Activated CD4-positive, alpha-beta memory T cell treated with anti-CD3 and anti-CD28 coated beads for 36 hours (primary cell): ENCODE measurements around the gene KMT5C. TPM values are rescaled to one million over a fixed set of nuclear protein-coding genes. Genes with fewer than 3 reads are reported as not detected.
A peak's percentile ranks its signal among the peaks of the same experiment; 100 is the strongest.

Experiments
- CTCF ChIA-PET: fragments of 350-600 bp; sonication (Branson Sonifier 250); formaldehyde crosslinking; loops from one replicate; lab custom pipeline; 2021; ENCODE audit warnings: antibody characterized with exemption, inconsistent platforms; lab: Charles Lee
- POLR2A ChIA-PET: fragments of 350-600 bp; sonication (Branson Sonifier 250); formaldehyde crosslinking; loops from one replicate; lab custom pipeline; 2021; ENCODE audit warnings: antibody characterized with exemption; lab: Charles Lee
- DNase-seq: peaks from one replicate; pipeline ENCODE4 v3.0.0-alpha.2; 2020
- H3K27ac Mint-ChIP-seq: one replicate; pipeline ENCODE4 v1.8.0; 2021; ENCODE audit warnings: mixed read lengths
- H3K27me3 Mint-ChIP-seq: one replicate; pipeline ENCODE4 v1.8.0; 2021; ENCODE audit warnings: mixed read lengths
- H3K36me3 Mint-ChIP-seq: one replicate; pipeline ENCODE4 v1.8.0; 2021; ENCODE audit warnings: mixed read lengths
- H3K4me1 Mint-ChIP-seq: one replicate; pipeline ENCODE4 v1.8.0; 2021; ENCODE audit warnings: low read depth, mixed read lengths
- H3K4me3 Mint-ChIP-seq: one replicate; pipeline ENCODE4 v1.8.0; 2021; ENCODE audit warnings: mild to moderate bottlenecking, mixed read lengths
- H3K9me3 Mint-ChIP-seq: one replicate; pipeline ENCODE4 v1.8.0; 2021; ENCODE audit warnings: mixed read lengths
- intact Hi-C: fragments of 100-400 bp; cut with micrococcal nuclease; formaldehyde crosslinking; loops from one replicate; pipeline ENCODE4 v1.15.1; 2023
- total RNA-seq, 2 experiments: library from RNA; stranded (reverse); gene quantifications; one replicate each; pipeline ENCODE4 v1.2.3, GENCODE V29; 2021

KMT5C gene
- total RNA-seq, 2 experiments from 2014 or later: 34.2 to 35.2 TPM

DNA sequence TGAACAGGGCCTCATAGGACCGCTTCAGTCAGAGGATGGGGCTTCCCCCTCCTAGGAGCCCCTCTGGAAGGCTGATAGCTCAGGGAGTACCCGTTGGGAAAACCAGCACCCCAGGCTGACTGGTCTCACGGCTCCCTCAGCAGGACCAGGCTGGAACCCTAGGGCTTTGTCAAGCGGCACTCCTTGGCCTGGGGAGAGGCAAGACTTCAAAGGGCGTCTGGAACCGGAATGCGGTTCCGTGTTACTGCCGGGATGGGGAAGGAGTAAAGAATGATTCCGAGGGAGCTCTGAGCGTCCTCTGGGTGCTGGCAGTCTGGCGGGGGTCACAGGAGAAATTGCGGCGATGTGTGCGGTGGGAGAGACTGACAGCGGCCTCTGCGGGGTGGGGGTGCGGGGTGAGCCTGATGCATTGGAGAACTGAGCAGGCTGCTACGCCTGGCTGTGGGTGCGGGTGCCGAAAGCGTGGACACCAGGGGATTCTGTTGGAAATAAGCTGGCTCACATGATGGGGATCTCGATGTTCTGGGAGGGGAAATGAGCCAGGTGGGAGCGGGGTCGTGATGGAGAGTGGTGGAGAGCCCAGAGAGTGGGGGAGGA, 13.0 kb downstream of the KMT5C start:
- no peak for DNase-seq
- ChIA-PET POLR2A (no interaction called here), CTCF (interaction anchor here (0.8 to 1.5 kb wide), 3 partner anchors 13 to 212 kb away, joined by 3 to 5 read pairs (median 5); partner anchors contain the start of gene KMT5C)
- intact Hi-C loops: no loop called here
- Mint-ChIP-seq H3K27ac (no peak overlapping the region), H3K36me3 (no peaks in the 10 kb centered on the region), H3K4me3 (peak overlapping the region; percentile 16), H3K27me3 (peaks cover 45% of the 10 kb centered on the region), H3K9me3 (no peaks in the 10 kb centered on the region), H3K4me1 (peaks cover 13% of the 10 kb centered on the region)

DNA sequence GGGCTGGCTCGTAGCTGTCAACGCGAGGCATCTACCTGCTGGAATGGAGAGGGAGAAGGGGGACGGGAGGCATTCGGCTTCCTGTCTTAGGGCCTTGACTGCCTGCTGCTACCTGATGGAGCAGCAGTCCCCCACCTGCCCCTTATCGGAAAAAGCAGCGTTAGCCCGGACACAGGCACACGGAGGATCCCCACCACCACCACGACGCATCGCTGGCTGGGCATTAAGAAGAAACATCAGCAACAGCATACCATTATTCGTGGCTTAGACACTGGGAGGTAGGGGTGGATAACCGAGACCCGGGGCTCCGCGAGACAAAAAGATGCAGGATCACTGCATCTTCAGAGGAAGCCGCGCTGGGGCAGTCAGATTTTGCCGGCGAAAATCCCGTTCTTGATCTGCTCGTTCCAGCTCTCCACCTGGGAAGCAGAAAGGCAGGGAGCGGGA, 13.7 kb downstream of the KMT5C start:
- Mint-ChIP-seq H3K27me3 (peaks cover 45% of the 10 kb centered on the region), H3K36me3 (no peaks in the 10 kb centered on the region), H3K4me1 (peaks cover 13% of the 10 kb centered on the region), H3K9me3 (no peaks in the 10 kb centered on the region), H3K27ac (no peak overlapping the region), H3K4me3 (peak overlapping the region; percentile 70)
- intact Hi-C loops: no loop called here
- POLR2A ChIA-PET: interaction anchor here (1.1 kb wide), 1 partner anchor 14 kb away, joined by 3 read pairs; the partner anchor contains the start of gene KMT5C
- no peak for DNase-seq
- CTCF ChIA-PET: no interaction called here

DNA sequence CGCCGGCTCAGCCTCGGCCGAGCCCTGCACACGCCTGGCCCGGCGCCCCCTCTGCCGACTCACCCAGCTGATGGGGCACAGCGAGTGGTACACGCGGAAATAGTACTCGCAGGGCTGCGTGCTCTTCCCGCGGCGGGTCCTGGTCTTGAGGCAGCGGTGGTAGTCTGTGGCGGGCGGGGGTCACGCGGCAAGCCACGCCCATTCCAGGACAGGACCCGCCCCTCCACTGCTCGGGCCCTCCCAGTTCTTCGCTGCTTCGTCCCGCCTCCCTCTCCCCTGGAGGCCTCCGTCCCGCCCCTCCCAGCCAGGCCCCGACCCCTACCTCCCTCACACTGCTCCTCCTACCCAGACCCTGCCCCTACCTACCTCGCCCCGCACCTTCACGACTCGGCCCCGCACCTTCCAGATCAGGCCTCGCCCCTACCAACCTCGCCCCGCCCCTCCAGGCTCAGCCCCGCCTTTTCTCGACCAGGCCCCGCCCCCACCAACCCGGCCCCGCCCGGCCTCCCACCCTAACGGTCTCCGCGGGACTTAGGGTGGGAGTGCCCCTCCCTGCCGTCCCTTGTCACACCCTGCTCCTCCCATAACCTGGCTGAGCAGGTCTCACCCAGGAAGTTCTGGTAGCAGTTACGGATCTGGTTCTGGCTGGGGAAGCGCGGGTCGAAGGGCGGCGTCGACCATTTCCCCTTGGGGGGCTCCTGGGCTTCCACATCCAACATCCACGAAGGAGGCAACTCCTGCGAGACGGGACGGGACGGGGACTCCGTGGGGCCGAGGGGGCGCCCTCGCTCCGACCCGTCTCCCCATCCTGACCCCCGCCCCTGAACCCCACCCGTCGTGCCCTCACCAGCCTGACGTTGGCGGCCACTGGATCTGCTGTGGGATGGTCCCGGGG, 14.4 kb downstream of the KMT5C start:
- H3K9me3 Mint-ChIP-seq: no peaks in the 10 kb centered on the region
- H3K27ac Mint-ChIP-seq: no peak overlapping the region
- peak overlapping the region; percentile 70 for H3K4me3 Mint-ChIP-seq
- H3K36me3 Mint-ChIP-seq: no peaks in the 10 kb centered on the region
- peaks cover 45% of the 10 kb centered on the region for H3K27me3 Mint-ChIP-seq
- peak; percentile 75 for DNase-seq
- POLR2A ChIA-PET: interaction anchor here (1.1 kb wide), 1 partner anchor 14 kb away, joined by 3 read pairs; the partner anchor contains the start of gene KMT5C
- H3K4me1 Mint-ChIP-seq: peaks cover 13% of the 10 kb centered on the region
- CTCF ChIA-PET: no interaction called here
- intact Hi-C loops: no loop called here

DNA sequence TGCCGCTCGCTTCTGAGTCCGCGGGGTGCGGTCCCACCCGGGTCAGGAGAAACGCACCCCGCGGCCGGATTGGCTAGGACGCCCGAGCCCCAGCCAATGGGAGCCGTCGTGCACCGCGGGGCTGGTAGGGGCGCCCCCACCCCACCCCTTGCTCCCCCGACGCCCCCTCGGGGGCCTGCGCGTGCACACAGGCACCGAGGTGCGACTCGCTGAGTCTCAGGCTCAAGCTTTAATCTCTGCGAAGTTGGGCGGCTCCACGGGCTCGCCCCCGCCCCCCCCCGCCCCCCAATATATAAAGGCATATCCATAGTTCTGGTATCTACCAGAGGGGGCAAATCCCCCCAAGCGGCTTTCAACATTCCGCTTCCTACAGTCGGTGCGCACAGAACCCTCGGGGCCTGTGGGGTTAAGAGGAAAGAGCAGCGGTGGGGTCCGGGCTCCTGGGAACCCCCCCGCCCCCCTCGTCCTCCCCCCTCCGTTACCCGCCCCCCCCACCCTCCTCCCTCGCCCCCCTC, 15.1 kb downstream of the KMT5C start, which contains the start of gene COX6B2:
TSS of gene COX6B2 (minus strand) at position 22 of the 515 bp plus-strand sequence. CDS start 198 bp downstream, outside the sequence.
- intact Hi-C loops: no loop called here
- ChIA-PET CTCF (no interaction called here), POLR2A (no interaction called here)
- no peak within 1 kb of the TSS for H3K27ac Mint-ChIP-seq
- no peak for DNase-seq
- H3K36me3 Mint-ChIP-seq: no peaks in the 10 kb centered on the region
- H3K9me3 Mint-ChIP-seq: no peaks in the 10 kb centered on the region
- H3K4me3 Mint-ChIP-seq: peak within 1 kb of the TSS; percentile 70
- peaks cover 13% of the 10 kb centered on the region for H3K4me1 Mint-ChIP-seq
- H3K27me3 Mint-ChIP-seq: peaks cover 45% of the 10 kb centered on the region

DNA sequence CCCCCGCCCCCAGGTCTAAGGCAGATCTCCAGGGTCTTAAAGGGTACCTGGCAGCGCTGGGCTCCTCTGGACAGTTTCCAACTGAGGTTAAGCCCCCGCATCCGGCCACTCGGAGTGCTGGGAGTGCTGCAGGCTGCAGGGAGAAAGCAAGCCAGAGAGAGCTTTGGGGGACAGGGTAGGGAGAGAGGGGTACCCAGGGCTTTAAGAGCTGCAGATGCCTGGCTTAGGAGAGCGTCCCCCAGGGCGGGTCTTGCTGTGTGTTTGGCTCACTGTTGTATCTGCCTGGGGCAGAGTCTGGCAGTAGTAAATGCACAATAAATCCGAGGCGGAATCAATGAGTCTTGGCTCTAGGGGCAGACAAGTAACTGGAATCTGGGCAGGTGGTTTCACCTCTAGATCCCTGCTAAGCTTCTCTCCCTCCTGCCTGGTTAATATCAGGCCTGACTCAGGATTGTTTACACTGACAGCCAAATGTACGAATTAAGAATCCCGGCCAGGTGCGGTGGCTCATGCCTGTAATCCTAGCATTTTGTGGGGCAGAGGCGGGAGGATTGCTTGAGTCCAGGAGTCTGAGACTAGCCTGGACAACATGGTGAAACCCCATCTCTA, 15.6 kb downstream of the KMT5C start:
- no peak for DNase-seq
- POLR2A ChIA-PET: no interaction called here
- peaks cover 45% of the 10 kb centered on the region for H3K27me3 Mint-ChIP-seq
- peaks cover 13% of the 10 kb centered on the region for H3K4me1 Mint-ChIP-seq
- intact Hi-C loops: no loop called here
- no peak overlapping the region for H3K4me3 Mint-ChIP-seq
- H3K9me3 Mint-ChIP-seq: no peaks in the 10 kb centered on the region
- no peak overlapping the region for H3K27ac Mint-ChIP-seq
- CTCF ChIA-PET: no interaction called here
- no peaks in the 10 kb centered on the region for H3K36me3 Mint-ChIP-seq

DNA sequence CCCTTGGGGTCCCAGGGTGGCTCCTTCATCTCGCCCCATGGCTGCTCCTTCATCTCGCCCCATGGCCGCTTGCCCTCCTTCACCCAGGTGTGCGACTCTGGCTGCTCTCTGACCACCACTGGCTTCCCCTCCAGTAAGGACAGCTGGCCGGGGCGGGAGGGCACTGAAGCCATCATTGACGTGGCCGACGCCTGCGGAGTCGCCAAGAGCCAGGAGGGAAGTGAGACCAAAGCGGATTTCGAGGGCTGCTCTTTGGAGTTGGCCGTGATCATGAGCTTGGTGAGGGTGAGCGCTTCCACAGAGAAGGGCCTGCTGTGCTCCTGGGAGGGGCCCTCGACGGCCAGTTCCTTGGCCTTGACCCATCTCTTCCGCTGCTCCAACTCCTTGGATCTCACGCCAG, 18.8 kb downstream of the KMT5C start:
- POLR2A ChIA-PET: no interaction called here
- no peak for DNase-seq
- Mint-ChIP-seq H3K9me3 (no peaks in the 10 kb centered on the region), H3K4me3 (no peak overlapping the region), H3K36me3 (no peaks in the 10 kb centered on the region), H3K27me3 (peaks cover 19% of the 10 kb centered on the region), H3K4me1 (peaks cover 3% of the 10 kb centered on the region), H3K27ac (no peak overlapping the region)
- CTCF ChIA-PET: no interaction called here
- intact Hi-C loops: no loop called here

DNA sequence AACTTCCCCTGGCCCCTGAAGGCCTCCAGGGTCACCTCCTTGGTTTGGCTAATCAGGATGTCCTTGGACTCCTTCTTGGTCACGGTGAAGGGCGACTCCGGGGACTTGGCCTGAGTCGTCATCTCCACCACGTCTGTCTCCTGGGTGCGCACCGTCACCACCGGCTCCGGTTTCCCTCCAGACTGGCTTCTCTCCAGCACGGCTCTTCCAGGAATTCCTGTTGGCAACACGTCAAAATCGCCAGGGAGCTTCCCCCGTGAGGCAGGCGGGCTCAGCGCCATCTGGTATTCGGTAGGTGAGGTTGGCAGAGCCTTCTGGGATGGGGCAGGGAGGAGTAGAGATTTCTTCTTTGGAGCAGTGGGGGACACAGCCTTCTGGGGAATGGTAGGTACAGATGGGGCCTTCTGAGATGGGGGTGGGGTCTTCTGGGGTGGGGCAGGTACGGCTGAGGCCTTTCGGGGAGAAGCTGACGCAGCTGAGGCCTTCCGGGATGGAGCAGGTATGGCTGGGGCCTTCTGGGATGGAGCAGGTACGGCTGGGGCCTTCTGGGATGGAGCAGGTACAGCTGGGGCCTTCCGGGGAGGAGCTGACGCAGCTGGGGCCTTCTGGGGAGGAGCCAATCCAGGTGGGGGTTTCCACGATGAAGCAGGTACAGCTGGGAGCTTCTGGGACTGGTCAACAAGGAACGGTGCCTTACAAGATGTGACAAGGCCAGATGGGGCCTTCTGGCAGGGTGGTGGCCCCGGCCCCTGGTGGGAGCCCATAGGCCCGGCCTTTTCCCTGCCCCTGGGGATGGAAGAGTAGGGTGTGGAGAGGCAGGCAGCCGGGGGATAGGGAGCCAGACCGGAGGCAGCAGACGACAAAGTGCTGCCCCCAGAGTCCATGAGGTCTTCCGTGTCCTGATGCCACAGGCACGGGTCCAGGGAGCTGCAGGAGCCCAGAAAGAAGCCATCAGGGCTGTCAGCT, 19.6 kb downstream of the KMT5C start:
- DNase-seq: no peak
- intact Hi-C loops: no loop called here
- Mint-ChIP-seq H3K27me3 (peaks cover 15% of the 10 kb centered on the region), H3K4me3 (no peak overlapping the region), H3K9me3 (no peaks in the 10 kb centered on the region), H3K27ac (no peak overlapping the region), H3K36me3 (no peaks in the 10 kb centered on the region), H3K4me1 (no peaks in the 10 kb centered on the region)
- ChIA-PET POLR2A (no interaction called here), CTCF (interaction anchor here (0.7 kb wide), 1 partner anchor 11 kb away, joined by 3 read pairs; no protein-coding TSS in a partner anchor)

DNA sequence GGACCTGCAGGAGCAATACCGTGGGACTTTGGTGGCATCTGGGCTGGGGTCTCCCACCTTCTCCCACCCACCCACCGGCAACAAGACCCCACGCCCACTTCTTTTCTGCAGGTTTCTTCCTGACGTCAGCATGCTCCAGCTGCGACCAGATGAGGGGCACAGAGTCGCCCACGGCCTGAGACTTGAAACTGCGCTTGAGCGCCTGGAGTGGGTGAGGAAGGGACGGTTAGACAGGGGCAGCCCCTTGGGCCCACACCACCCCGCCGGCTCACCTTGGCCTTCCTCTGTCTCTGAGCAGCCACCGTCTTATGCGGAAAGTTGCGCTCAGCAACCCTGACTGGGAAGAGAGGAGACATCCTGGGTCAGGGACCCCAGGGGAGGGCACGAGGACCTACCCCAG, 21.2 kb downstream of the KMT5C start:
- no peak for DNase-seq
- Mint-ChIP-seq H3K36me3 (no peaks in the 10 kb centered on the region), H3K4me1 (no peaks in the 10 kb centered on the region), H3K9me3 (no peaks in the 10 kb centered on the region), H3K4me3 (no peak overlapping the region), H3K27me3 (peaks cover 6% of the 10 kb centered on the region), H3K27ac (no peak overlapping the region)
- ChIA-PET CTCF (no interaction called here), POLR2A (no interaction called here)
- intact Hi-C loops: no loop called here

DNA sequence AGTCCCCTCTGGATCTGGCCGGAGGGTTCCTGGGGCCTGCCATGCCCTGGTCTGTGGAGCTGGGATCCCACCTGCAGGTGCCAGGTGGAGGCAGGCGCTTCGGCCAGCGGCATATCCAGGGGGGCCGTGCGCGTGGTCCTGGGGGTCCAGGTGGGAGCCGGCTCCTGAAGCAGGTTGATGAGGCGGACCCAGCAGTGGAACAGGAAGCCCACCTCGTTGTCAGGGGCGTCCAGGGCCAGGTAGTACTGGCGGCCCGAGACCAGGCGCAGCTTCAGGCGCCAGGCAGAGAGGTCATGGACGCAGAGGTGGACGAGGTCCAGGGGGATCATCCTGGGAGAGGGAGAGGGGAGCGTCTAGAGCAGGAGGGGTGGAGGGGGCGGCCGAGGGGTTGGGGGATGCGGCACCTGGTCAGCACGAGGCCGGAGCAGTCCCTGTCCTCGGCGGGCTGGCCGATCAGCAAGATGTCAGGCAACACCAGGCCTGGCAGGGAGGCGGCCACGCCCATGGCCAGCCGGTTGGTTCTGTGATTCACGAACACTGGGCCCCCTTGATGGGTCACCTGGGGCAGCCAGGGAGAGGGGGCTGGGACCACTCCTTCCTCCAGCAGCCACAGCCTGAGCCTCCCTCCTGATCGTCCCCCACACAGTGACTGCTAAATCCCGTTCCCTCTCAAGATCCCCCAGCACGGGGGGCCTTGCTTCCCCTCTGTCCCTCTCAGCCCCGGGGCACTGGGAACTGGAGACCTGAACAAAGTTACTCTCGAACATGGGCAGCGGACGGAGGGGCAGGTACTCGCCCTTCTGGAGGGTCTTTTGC, 22.7 kb downstream of the KMT5C start:
- Mint-ChIP-seq H3K36me3 (no peaks in the 10 kb centered on the region), H3K27ac (no peak overlapping the region), H3K4me3 (no peak overlapping the region), H3K27me3 (peaks cover 6% of the 10 kb centered on the region), H3K9me3 (no peaks in the 10 kb centered on the region), H3K4me1 (no peaks in the 10 kb centered on the region)
- no peak for DNase-seq
- CTCF ChIA-PET: no interaction called here
- POLR2A ChIA-PET: no interaction called here
- intact Hi-C loops: no loop called here

DNA sequence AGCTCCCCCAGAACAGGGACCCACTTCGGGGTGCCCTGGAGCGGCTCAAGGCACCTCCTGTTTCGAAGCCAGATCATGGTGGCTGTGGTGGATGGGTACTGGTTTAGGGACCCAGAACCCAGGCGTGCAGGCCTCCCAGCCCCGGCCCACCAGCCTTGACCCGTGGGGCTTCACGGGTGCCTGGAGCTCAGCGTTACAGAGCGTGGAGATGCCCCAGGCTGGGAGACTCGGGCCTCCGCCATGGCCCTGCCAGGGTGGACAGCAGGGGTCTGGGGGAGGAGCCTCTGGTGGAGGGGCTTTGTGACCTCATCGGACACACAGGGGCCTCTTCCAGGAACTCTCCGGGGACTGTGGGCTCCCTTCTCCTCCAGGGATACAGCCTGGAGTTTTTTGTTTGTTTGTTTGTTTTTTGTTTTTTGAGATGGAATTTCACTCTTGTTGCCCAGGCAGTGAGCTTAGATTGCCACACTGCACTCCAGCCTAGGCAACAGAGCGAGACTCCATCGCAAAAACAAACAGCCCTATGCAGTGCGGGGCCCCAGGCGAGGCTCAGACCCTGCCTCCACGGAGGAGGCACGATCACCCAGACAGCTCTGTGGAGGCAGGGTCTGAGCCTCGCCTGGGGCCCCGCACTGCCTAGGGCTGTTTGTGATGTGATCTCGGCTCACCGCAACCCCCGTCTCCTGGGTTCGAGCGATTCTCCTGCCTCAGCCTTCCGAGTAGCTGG, 23.5 kb downstream of the KMT5C start, which contains the start of gene GARIN5B:
TSS of gene GARIN5B (minus strand) at position 271 of the 727 bp plus-strand sequence. CDS start at position 77, 194 bp downstream.
- no peaks in the 10 kb centered on the region for H3K4me1 Mint-ChIP-seq
- POLR2A ChIA-PET: no interaction called here
- H3K4me3 Mint-ChIP-seq: no peak within 1 kb of the TSS
- H3K9me3 Mint-ChIP-seq: no peaks in the 10 kb centered on the region
- peaks cover 7% of the 10 kb centered on the region for H3K27me3 Mint-ChIP-seq
- DNase-seq: no peak
- intact Hi-C loops: no loop called here
- no peaks in the 10 kb centered on the region for H3K36me3 Mint-ChIP-seq
- CTCF ChIA-PET: no interaction called here
- H3K27ac Mint-ChIP-seq: no peak within 1 kb of the TSS
